IPS-15b (cell line): ENCODE results near the gene SUCLG2.

Source experiments
- H3K27me3 ChIP-seq: one replicate; pipeline ENCODE4 v1.6.1; 2013; ENCODE audit warnings: low read length; ENCODE audit not compliant: control insufficient read depth, insufficient read depth
- H3K36me3 ChIP-seq: one replicate; pipeline ENCODE4 v1.6.1; 2013; ENCODE audit warnings: low read length; ENCODE audit not compliant: control insufficient read depth, insufficient read depth
- H3K4me1 ChIP-seq: one replicate; pipeline ENCODE4 v1.6.1; 2013; ENCODE audit warnings: mild to moderate bottlenecking, low read length; ENCODE audit not compliant: control insufficient read depth, insufficient read depth
- H3K4me3 ChIP-seq: one replicate; pipeline ENCODE4 v1.5.1; 2013; ENCODE audit warnings: low read depth, low read length
- H3K9ac ChIP-seq: one replicate; pipeline ENCODE4 v1.6.1; 2013; ENCODE audit warnings: low read depth, mild to moderate bottlenecking, low read length
- H3K9me3 ChIP-seq: one replicate; pipeline ENCODE4 v1.6.1; 2013; ENCODE audit warnings: mild to moderate bottlenecking, low read length; ENCODE audit not compliant: control insufficient read depth, insufficient read depth

Gene SUCLG2

GRCh38 chr3:67433109-67433508 is 221.3 kb downstream of the SUCLG2 start:
- Histone ChIP-seq H3K9ac (no peak overlapping the region), H3K9me3 (no peaks in the 10 kb centered on the region), H3K4me1 (no peaks in the 10 kb centered on the region), H3K27me3 (no peaks in the 10 kb centered on the region), H3K4me3 (no peak overlapping the region), H3K36me3 (no peaks in the 10 kb centered on the region)

- no peaks in the 10 kb centered on the region for H3K4me1 ChIP-seq
- no peak overlapping the region for H3K4me3 ChIP-seq
- no peaks in the 10 kb centered on the region for H3K9me3 ChIP-seq
- H3K9ac ChIP-seq: no peak overlapping the region
- no peaks in the 10 kb centered on the region for H3K36me3 ChIP-seq
- no peaks in the 10 kb centered on the region for H3K27me3 ChIP-seq
These were observed 222.5 kb downstream of the SUCLG2 start for GRCh38 chr3:67431887-67432286.

- no peaks in the 10 kb centered on the region for H3K9me3 ChIP-seq
- no peak overlapping the region for H3K4me3 ChIP-seq
- H3K4me1 ChIP-seq: no peaks in the 10 kb centered on the region
- no peaks in the 10 kb centered on the region for H3K27me3 ChIP-seq
- H3K36me3 ChIP-seq: no peaks in the 10 kb centered on the region
- H3K9ac ChIP-seq: no peak overlapping the region
These were observed 230.7 kb downstream of the SUCLG2 start for GRCh38 chr3:67423722-67424121.

- H3K27me3 ChIP-seq: no peaks in the 10 kb centered on the region
- no peaks in the 10 kb centered on the region for H3K4me1 ChIP-seq
- H3K9me3 ChIP-seq: no peaks in the 10 kb centered on the region
- no peaks in the 10 kb centered on the region for H3K36me3 ChIP-seq
- H3K9ac ChIP-seq: no peak overlapping the region
- H3K4me3 ChIP-seq: no peak overlapping the region
These were observed 232.5 kb downstream of the SUCLG2 start for GRCh38 chr3:67421912-67422311.

DNA sequence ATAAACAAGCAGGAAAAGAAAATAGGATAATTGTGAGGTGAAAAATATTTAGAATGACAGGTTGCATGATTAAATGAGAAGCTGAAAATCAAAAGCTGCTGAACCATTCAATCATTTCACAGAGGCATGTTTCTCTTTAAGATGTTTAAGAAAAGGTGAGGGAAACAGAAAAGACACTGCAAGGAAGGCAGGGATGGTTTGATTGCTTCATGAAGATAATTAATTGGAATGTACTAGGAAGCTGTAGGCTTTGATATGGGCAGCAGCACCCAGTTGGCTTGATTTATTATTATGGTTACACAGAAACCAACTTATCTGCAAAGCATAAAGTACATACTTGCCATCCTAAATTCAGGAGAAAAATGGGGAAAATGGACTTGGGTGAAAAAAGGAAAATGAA is 234.6 kb downstream of the SUCLG2 start:
- no peak overlapping the region for H3K4me3 ChIP-seq
- no peaks in the 10 kb centered on the region for H3K9me3 ChIP-seq
- no peaks in the 10 kb centered on the region for H3K4me1 ChIP-seq
- no peaks in the 10 kb centered on the region for H3K27me3 ChIP-seq
- no peak overlapping the region for H3K9ac ChIP-seq
- H3K36me3 ChIP-seq: no peaks in the 10 kb centered on the region

DNA sequence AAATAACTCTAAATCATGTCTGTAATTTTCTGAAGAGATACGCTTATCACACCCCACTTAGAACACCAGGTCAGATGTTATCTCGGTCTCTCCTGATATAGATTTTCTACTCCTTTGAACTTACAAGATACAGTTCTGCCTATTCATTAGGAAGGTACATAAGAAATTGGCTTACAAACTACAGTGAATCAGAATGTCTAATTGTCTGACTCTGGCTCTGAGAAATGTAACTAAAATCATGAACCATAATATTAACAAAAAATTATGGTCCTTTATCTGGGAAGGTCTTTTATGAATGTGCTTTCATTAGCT is 235.2 kb downstream of the SUCLG2 start:
- no peaks in the 10 kb centered on the region for H3K27me3 ChIP-seq
- H3K4me3 ChIP-seq: no peak overlapping the region

DNA sequence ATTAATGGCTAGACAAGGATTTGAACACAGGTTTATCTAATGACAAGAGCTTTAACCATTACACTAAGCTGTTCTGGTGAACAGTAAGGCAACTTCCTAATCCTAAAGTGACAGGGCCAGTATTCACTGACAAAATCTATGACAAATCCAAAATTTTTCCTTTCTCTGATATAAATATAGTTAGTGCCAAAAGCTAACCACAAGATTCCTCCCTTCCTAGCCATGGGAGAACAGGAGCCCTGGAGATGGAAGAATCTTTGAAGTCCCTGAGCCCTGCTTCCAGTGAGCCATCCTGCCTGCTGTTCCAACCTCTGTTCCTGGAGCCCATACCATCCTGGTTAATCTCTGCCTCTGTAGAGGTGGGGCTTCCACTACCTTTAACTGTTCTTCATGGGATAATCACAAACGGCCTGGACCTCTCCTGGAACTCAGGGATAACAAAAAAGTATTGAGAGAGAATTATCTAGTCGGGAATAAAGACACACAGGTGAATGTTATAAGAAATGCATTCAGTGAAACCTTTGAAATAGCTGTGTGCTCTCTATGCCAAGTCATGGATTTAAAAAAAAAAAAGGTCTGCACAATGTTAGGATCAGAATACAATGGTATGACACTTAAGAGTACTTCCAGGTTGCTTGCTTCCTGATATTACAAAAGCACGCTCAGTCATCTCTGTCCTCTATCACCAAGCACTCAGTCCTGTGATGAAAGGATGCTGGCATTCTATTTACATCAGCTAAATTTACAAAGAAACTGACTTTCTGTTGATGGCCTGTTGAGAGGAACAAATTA is 235.8 kb downstream of the SUCLG2 start:
- Histone ChIP-seq H3K27me3 (no peaks in the 10 kb centered on the region), H3K4me3 (no peak overlapping the region), H3K9me3 (no peaks in the 10 kb centered on the region), H3K4me1 (no peaks in the 10 kb centered on the region), H3K36me3 (no peaks in the 10 kb centered on the region), H3K9ac (no peak overlapping the region)

More for the DNA sequence above, 235.2 kb downstream of the SUCLG2 start:
- no peak overlapping the region for H3K9ac ChIP-seq
- H3K9me3 ChIP-seq: no peaks in the 10 kb centered on the region
- H3K4me1 ChIP-seq: no peaks in the 10 kb centered on the region
- no peaks in the 10 kb centered on the region for H3K36me3 ChIP-seq

DNA sequence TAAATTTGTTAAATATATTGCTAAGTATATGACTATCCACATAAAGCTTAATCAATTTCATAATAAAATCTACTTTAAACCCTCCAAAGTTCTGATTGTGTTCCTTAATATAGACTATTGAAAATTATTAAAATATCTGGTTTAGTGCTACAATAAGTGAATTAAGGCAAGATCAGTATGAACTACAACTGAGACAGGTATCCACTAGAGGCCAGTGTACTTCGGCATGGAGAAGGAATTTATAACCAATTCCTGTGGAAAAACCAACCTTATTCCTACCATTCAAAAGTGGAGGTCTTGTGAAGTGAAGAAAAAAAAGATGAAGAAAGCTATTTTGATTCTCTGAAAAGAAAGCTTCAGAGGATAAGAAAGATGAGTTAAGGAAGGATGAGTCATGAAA is 237.7 kb downstream of the SUCLG2 start:
- H3K36me3 ChIP-seq: no peaks in the 10 kb centered on the region
- no peaks in the 10 kb centered on the region for H3K9me3 ChIP-seq
- no peaks in the 10 kb centered on the region for H3K27me3 ChIP-seq
- H3K4me3 ChIP-seq: no peak overlapping the region
- H3K9ac ChIP-seq: no peak overlapping the region
- no peaks in the 10 kb centered on the region for H3K4me1 ChIP-seq

DNA sequence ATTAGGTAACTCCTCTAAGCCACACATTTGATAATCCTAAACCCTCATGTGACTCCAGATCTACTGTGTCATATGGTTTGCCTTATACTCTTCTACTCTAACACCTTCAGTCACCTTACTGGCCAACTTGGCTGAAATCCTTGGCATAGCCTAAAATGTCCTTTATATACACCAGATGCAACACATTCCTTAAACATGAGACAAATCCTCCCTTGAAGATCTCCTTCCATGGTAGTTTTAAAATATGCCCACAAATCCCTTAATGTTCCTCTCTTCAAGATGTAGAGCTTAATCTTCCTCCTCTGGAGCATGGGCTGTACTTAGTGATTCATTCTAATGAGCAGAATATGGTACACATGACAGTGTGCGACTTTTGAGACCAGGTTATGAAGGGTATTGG is 238.9 kb downstream of the SUCLG2 start:
- no peak overlapping the region for H3K4me3 ChIP-seq
- H3K27me3 ChIP-seq: no peaks in the 10 kb centered on the region
- no peaks in the 10 kb centered on the region for H3K4me1 ChIP-seq
- no peaks in the 10 kb centered on the region for H3K9me3 ChIP-seq
- no peaks in the 10 kb centered on the region for H3K36me3 ChIP-seq
- no peak overlapping the region for H3K9ac ChIP-seq

DNA sequence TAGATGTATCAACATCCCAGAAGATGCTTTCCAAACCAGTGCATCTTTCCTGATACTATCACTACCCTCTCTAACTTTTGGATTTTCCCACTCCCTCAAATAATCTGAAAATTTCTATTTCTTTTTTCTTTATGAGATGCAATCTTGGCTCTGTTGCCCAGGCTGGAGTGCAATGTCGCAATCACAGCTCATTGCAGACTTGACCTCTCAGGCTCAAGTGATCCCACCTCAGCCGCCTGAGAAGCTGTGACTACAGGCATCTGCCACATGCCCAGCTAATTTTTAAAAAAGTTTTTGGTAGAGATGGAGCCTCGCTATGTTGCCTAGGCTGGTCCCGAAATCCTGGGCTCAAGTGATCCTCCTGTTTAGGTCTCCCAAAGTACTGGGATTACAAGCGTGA is 239.7 kb downstream of the SUCLG2 start:
- H3K4me1 ChIP-seq: no peaks in the 10 kb centered on the region
- H3K9ac ChIP-seq: no peak overlapping the region
- no peaks in the 10 kb centered on the region for H3K36me3 ChIP-seq
- no peak overlapping the region for H3K4me3 ChIP-seq
- H3K9me3 ChIP-seq: no peaks in the 10 kb centered on the region
- no peaks in the 10 kb centered on the region for H3K27me3 ChIP-seq

- Histone ChIP-seq H3K36me3 (no peaks in the 10 kb centered on the region), H3K9ac (no peak overlapping the region), H3K9me3 (no peaks in the 10 kb centered on the region), H3K4me3 (no peak overlapping the region), H3K27me3 (no peaks in the 10 kb centered on the region), H3K4me1 (no peaks in the 10 kb centered on the region)
These were observed 249.2 kb downstream of the SUCLG2 start for GRCh38 chr3:67405193-67405592.

- Histone ChIP-seq H3K36me3 (no peaks in the 10 kb centered on the region), H3K9ac (no peak overlapping the region), H3K4me3 (no peak overlapping the region), H3K9me3 (no peaks in the 10 kb centered on the region), H3K4me1 (no peaks in the 10 kb centered on the region), H3K27me3 (no peaks in the 10 kb centered on the region)
These were observed 251.5 kb downstream of the SUCLG2 start for GRCh38 chr3:67402873-67403272.
